ENCODE measurements around the gene IL22. TPM values are rescaled to one million over a fixed set of nuclear protein-coding genes. Genes with fewer than 3 reads are reported as not detected.

IL22 gene
- total and polyA plus RNA-seq, 4 donors: not detected

- Histone ChIP-seq H3K4me3 (ENCODE audit: low read depth in 1 of 3, low read length in 3 of 3) (no peak overlapping the region), H3K36me3 (ENCODE audit: control insufficient read depth in 4 of 4, insufficient read depth in 3 of 4, low read depth in 1 of 4, low read length in 3 of 4) (no peaks in the 10 kb centered on the region), H3K27ac (ENCODE audit: low read depth in 1 of 2, low read length in 2 of 2) (no peak overlapping the region), H3K4me1 (ENCODE audit: control insufficient read depth in 4 of 4, insufficient read depth in 4 of 4, low read length in 3 of 4) (no peaks in the 10 kb centered on the region), H3K9ac (ENCODE audit: low read depth in 1 of 2, low read length in 2 of 2) (no peak overlapping the region), H3K27me3 (ENCODE audit: control insufficient read depth in 4 of 4, insufficient read depth in 4 of 4, low read length in 3 of 4) (no peaks in the 10 kb centered on the region), H3K9me3 (ENCODE audit: control insufficient read depth in 4 of 4, low read length in 3 of 4) (no peaks in the 10 kb centered on the region)
- TF ChIP-seq ZBTB33 (IDR thresholded peaks at IDR 0.05): no peak
- no peak for TF ChIP-seq EGR1 (IDR thresholded peaks at IDR 0.05; ENCODE audit: low read depth in 2 of 2)
- no peak for TF ChIP-seq SP1 (IDR thresholded peaks at IDR 0.05)
- TF ChIP-seq RXRA (IDR thresholded peaks at IDR 0.05): no peak
- DNase-seq (ENCODE audit: low spot score): no peak
- WGBS: 87% methylated on average over 6 of the region's 6 CpGs
Observed at GRCh38 chr12:68276402-68276930, 23.1 kb upstream of the IL22 start.

GRCh38 chr12:68272732-68273131 lies 19.3 kb upstream of the IL22 start:
- no peaks in the 10 kb centered on the region for H3K36me3 ChIP-seq (ENCODE audit: control insufficient read depth in 4 of 4, insufficient read depth in 3 of 4, low read depth in 1 of 4, low read length in 3 of 4)
- no peak for DNase-seq (ENCODE audit: low spot score)
- no peak overlapping the region for H3K27ac ChIP-seq (ENCODE audit: low read depth in 1 of 2, low read length in 2 of 2)
- no peak overlapping the region for H3K4me3 ChIP-seq (ENCODE audit: low read depth in 1 of 3, low read length in 3 of 3)
- H3K27me3 ChIP-seq (ENCODE audit: control insufficient read depth in 4 of 4, insufficient read depth in 4 of 4, low read length in 3 of 4): no peaks in the 10 kb centered on the region
- H3K9ac ChIP-seq (ENCODE audit: low read depth in 1 of 2, low read length in 2 of 2): no peak overlapping the region
- no peaks in the 10 kb centered on the region for H3K4me1 ChIP-seq (ENCODE audit: control insufficient read depth in 4 of 4, insufficient read depth in 4 of 4, low read length in 3 of 4)
- no peaks in the 10 kb centered on the region for H3K9me3 ChIP-seq (ENCODE audit: control insufficient read depth in 4 of 4, low read length in 3 of 4)
- TF ChIP-seq HNF4G (IDR thresholded peaks at IDR 0.05) (no peak), CTCF (IDR thresholded peaks at IDR 0.05; ENCODE audit: low read depth, low read length, missing input control) (no peak), RXRA (IDR thresholded peaks at IDR 0.05) (no peak), GABPA (IDR thresholded peaks at IDR 0.05 in 1 of 2, conservative IDR thresholded peaks at IDR 0.05 in 1 of 2) (no peak), YY1 (IDR thresholded peaks at IDR 0.05) (no peak), REST (IDR thresholded peaks at IDR 0.05) (no peak), FOXA2 (IDR thresholded peaks at IDR 0.05) (no peak), NR2F2 (IDR thresholded peaks at IDR 0.05) (no peak), FOXA1 (IDR thresholded peaks at IDR 0.05) (no peak), EGR1 (IDR thresholded peaks at IDR 0.05; ENCODE audit: low read depth in 2 of 2) (no peak), JUND (IDR thresholded peaks at IDR 0.05) (no peak), RAD21 (IDR thresholded peaks at IDR 0.05) (no peak), ZBTB33 (IDR thresholded peaks at IDR 0.05) (no peak)
